ENCODE data around the gene TSN.
"Not testable (repeated sequence)": the region's sequence is repeated elsewhere in the genome, so short reads cannot be mapped to it uniquely, and the experiment has no call there.

Gene TSN

GRCh38 chr2:121816797-121817196, 61.3 kb downstream of the TSN start:
- in situ Hi-C loops (cut with HindIII; ENCODE audit: low sequenced_read_pairs) = no loop called here

GRCh38 chr2:121817304-121817703, 61.9 kb downstream of the TSN start:
- DNase-seq (ENCODE audit: low read depth, low spot score); in situ Hi-C loops (cut with HindIII; ENCODE audit: low sequenced_read_pairs); H3K4me3 ChIP-seq (ENCODE audit: low read depth, low read length): not testable (repeated sequence)

More at GRCh38 chr2:121816797-121817196, 61.3 kb downstream of the TSN start:
- H3K4me3 ChIP-seq (ENCODE audit: low read depth, low read length) = no peak overlapping the region
- TF ChIP-seq CTCF (IDR thresholded peaks at IDR 0.05; ENCODE audit: low read depth, low read length) = no peak
- DNase-seq (ENCODE audit: low read depth, low spot score) = no peak
